GM18507 (cell line): ENCODE measurements around the gene ELF5.

Experiments used
- DNase-seq: peaks from one replicate; pipeline ENCODE4 v3.0.0; 2011; ENCODE audit warnings: low read depth; ENCODE audit not compliant: insufficient read length; ENCODE audit errors: extremely low spot score
- FAIRE-seq: peaks from 2 replicates; lab custom pipeline; 2011; peaks lifted over from hg19 to GRCh38; lab: Jason Lieb, UNC

Gene ELF5

DNA sequence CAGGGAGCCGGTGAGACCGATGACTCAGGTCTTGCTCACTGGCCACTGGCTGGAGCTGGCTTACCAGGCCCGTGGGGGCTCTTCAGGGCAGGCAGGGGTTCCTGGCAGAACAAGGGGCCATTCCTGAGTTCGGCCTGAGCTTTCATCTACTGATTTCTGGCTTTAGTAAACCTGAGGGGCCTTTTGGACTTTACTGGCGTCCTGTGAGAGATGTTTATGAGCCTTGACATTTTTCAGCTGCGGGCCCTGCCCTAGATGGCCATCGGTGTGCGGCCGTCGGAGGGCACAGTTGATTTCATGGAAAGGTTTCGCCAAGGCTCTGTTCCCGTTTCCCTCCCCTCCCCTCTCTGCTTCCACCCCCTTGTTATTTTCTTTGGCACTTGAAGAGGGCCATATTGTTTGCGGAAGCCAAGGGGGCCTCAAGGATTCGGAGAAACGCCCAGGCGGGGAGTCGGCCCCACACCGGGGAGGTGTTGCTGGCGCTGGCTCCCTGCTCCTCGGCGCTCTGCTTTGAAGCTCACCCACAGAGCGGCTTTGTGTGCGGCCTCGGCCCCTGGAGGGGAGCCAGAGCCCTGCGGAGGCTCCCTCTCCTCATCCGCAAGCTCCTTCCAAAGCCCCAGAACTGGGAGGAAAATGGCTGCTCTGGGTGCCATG, 17.7 kb downstream of the ELF5 start:
- DNase-seq (no peak), FAIRE-seq (no peak)

DNA sequence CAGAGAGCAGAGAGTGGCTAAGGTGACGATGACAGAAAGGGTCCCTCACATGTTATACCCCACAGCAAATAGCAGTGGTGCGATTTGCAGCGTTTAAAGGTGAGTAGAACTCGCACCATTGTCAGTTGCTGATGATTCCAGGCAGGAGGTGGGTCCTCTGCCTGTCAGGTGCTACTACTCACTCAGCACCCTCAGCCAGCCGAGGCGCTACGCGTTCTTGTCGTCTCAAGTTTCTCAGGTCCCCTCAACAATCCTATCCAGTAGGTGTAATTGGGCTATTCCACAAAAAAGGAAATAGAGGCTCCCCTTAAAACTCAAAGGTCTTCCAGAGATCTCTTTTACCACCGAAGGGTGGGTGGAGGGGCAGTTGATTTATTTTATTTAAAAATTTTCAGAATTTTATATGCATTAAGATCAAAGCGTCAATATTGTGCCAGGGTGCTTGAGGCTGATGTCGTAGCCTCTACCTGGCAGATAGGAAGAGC, 18.3 kb downstream of the ELF5 start:
- DNase-seq (no peak), FAIRE-seq (no peak)

DNA sequence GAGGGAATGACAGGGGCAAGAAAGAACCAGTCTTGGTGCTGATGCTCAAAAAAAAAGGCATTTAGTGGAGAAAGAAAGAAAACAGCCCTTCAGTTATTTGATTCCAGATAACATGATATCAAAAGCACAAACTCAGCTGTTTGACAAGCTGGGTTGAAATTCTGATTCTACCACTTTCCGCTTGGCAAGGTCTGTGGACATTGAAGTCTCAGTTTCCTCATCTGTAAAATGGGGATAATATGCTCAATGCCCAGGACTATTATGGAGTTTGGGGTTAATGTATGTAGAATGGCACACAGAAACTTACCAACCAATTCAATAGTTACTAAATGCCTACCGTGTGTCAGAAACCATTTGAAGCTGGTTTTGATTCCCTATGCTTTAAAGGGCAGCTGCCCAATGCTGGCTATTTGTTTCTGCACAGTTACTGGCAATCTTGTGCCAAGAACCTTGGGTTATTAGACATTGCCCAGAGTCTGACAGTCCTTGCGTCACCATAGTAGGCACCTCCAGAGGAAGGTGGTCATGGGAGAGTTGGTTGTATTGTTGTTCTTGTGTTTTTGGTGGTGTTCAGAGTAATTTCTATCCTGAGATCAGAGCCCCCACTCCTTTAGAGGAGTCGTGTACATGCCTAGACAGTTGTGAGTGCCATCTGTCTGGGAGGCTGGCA, 19.5 kb downstream of the ELF5 start:
- DNase-seq (no peak), FAIRE-seq (no peak)

DNA sequence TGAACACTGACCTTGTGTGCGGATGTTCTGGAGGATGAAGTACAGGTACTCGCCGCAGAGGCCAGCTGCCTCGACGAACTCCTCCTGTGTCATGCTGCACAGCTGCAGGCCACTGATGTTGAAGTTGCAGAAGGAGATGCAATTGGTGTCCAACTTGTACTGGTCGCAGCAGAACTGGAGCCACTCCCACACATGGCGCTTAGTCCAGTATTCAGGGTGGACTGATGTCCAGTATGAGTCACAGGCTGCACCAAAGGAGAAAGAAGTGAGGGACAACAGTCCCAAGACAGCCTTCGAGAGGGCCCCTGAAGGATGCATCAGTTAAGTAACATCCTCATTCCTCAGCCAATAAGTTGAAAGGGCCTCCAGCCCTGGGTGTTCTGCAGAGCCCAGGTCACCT, 20.1 kb downstream of the ELF5 start:
- DNase-seq (no peak), FAIRE-seq (no peak)

DNA sequence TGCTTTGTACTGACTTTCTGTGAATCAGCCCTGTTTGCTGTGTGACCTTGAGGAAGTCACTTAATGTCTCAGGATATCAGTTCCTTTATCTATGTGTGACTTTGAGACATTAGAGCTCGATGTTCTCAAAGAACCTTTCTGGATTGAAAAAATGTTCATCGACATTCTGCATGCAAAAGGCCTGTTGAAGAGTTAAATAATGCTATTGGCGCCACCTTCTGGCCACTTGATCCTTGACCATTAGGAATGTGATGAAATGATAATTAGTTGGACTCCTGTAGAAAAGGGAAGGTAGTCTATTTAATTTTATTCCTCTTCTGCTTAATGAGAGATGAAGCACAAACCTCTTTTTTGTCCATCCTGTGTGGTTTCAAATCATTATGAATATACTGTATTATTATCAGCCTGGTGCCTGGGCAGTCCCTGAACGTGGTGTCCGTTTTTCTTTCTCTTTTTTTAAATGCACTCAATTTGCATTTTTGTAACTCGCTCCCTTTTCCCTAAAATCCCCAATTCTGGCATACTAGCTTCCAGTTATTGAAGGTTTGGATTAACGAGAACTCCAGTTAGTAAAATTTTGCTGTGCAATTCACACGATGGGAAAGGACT, 20.7 kb downstream of the ELF5 start:
- DNase-seq: peak; percentile 37
- peak; percentile 80 for FAIRE-seq

DNA sequence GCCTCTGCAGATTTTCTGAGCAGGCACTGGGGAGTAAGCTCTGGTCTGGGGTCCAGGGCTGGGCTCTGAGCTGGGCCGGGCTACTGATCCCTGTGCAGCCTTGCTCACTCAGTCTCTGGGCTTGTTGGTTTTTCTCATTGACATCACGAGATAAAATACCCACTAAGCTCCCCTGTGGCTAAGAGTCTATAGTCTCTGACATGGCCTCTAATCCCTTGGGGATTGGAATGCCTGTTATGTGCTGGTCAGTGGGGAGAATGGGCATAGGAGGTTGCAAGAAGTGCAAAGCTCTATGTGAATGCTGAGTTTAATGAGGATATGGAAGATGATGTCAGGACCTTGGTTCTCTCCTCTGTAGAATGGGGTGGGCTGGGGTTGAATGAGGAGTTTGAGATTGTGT, 23.3 kb downstream of the ELF5 start:
- DNase-seq (no peak), FAIRE-seq (no peak)

DNA sequence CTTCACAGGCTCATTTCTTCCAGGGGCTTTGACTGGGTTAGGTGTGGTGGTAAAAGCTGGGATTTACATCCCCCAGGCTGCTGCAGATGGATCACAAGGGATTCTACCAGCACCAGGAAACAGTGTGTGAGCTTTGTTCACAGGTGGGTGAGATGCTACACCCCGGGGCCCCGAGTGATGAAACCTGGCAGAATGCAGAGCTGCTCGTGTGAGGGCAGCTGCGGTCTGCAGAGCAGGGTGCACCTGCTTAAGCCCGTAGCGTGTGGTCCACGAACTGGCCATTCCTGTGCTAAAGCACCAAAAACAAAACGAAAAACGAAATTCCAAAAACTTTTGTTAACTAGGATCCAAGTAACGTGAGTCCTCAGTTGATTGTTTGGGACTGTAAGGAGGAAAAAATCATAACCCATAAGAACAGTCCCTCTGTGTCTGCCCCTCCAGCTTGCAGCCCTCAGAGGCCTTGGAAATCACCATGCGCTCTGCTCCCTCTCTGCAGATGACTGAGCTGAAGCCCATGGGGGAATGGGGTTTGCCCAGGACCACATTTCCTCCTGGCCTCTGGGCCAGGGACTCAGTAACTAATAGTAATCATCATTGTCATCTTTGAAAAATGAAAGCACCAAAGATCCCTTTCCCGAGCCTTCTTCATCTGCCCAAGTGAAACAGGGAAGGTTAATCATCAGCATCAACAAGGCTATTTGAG, 24.6 kb downstream of the ELF5 start:
- FAIRE-seq: no peak
- DNase-seq: no peak

DNA sequence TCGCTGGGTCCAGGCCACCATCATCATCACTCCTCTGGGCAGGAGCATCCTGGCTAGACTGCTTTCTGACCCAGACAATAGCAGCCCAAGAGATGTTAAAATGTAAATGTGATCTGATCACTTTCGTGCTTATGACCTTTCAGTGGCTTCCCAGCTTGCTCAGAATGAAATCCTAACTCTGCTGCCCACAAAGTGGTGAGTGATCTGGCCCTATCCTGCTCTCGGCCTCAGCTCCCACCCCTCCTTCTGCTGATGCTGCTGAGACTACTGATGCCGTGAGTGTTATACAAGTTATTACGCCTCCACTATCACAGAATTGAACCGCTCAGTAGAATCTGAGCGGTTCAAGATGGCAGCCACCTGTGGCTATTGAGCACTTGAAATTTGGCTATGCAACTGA, 26.2 kb downstream of the ELF5 start:
- DNase-seq: no peak
- FAIRE-seq: no peak

DNA sequence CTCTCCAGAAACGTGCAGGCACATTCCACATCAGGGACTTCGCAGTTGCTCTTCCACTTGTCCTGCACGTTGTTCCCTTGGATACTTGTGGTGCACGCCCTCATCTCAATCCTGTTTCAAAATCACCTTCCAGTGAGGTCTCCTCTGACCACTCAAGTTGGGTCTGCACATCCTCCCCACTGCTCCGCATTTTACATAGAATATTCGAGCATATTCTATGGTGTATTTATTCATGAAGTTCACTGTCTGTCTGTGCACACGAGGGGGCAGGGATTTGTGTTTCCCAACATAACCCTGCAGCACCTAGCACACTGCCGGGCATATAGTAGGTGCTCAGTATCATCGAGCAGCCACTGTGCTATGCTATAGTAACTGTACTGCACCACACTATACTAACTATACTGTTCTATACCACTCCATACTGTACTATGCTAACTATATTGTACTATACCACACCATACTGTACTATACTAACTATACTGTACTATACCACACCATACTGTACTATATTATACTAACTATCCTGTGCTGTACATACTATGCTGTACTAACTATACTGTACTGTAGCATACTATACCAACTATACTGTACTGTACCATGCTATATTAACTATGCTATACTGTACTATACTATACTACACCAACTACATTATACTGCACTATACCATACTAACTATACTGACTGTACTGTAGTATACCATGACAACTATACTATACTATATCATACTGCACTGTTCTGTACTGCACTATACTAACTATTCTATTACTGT, 30.3 kb downstream of the ELF5 start:
- no peak for DNase-seq
- FAIRE-seq: no peak

DNA sequence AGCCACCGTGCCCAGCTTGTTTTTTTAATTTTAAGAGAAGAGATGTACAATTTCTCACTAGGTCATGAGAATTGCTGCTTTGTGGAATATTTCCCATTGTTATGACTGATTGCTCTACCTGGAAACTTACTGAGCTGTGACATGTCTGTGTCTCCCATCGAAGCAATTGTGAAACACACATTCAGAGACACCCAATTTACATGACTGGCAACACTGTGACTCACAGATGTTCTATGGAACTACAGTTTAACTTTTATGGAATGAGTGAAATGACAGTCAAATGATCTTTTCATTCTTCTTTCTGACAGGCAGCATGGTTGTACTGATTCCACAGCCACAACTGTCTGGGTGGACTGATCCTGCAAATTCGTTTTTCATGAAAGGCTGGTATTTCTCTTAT, 32.3 kb downstream of the ELF5 start:
- DNase-seq (no peak), FAIRE-seq (no peak)

DNA sequence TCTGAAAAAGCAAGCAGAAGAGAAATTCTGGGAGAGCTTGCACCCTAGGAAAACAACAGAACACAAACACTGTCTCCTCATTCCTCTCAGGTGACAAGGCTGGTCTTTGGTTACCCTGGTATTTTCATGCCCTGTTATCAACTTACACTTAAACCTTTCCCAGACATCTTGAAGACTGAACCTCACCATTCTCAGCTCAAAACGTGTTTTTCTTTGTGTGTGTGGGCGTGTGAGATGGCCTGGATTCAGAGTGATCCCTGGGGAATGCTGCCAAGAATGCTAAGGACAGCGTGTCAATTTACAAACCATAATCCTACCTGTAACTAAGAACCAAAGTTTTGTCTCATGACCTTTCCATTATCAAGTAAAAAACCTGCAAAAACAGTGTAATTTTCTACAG, 33.3 kb downstream of the ELF5 start:
- no peak for DNase-seq
- no peak for FAIRE-seq

DNA sequence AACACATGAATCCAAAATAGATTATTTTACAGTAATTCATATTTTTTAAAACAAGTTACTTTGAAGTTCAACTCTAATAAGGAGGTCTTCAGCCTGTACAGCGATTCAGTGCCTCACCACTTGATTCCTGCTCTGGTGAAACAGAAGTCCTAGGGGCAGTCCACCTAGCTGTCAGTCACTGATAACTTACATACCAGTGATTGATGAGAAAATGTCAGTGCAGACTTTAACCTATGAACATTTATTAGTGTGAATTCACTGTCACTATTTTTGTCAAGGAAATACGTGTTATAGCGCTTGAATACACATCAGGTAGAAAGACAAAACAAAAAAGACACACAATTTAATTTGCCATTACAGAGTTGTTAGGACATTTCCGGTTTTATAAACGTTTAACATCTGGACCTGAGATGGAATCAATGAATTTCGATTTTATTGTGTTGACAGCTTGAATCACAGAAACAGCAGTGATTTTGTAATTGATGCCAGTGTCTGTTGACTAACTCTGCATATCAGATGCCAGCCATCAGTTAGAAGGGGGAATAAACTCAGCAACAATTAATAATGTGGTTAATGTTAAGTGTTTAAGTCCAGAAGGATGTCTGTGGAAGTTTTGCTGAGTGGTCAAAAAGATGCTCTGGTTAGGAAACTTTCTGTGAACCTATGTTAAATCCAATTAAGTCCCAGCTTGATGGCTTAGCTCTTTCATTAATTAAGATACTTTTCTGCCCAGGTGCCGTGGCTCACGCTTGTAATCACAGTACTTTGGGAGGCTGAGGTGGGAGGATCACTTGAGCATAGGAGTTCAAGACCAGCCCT, 34.5 kb downstream of the ELF5 start:
- DNase-seq: no peak
- FAIRE-seq: no peak

DNA sequence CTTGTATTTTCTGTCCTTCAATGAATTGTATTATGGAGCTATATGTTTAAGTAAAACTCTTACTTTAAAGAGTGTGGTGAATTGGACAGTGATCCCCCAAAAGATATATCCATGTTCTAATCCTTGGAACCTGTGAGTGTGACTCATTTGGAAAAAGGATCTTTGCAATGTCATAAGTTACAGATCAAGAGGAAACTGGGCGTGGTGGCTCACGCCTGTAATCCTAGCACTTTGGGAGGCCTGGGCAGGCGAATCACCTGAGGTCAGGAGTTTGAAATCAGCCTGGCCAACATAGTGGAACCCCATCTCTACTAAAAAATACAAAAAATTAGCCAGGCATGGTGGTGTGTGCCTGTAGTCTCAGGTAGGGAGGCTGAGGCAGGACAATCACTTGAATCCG, 36.7 kb downstream of the ELF5 start:
- FAIRE-seq (no peak), DNase-seq (no peak)

DNA sequence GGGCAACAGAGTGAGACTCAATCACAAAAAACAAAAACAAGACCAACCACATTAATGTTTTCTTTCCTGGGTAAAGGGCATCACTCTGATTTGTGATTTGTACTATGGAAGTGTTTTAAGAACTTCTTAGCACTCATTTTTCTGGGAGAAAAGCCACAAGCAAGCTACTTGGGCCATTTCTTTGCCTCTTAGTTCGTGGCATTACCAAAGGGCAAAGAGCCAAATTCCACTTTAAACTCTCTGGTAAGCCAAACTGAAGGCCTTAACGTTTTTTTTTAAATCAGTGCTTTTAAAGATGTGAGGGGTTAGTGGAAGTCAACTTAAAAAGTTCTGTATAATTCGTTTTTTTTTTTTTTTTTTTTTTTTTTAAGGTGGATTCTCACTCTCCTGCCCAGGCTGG, 37.9 kb downstream of the ELF5 start:
- no peak for FAIRE-seq
- DNase-seq: no peak

DNA sequence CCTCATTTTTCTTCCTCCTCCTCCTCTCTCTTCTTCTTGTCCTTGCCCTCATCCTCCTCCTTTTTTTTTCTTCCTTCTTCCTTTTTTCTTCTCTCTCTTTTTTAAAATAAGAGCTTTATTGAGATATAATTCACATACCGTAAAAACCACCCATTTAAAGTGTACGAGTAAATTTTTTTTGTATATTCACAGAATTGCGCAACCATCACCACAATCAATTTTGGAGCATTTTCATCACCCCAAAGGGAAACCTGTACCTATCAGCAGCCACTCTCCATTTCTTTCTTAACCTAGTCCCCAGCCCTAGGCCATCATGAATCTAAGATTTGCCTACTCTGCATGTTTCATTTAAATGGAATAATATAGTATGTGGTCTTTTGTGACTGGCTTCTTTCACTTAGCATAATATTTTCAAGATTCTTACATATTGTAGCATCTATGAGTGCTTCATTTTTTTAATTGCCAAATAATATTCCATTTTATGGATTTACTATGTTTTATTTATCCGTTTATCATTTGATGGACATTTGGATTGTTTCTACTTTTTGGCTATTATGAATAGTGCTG, 39.9 kb downstream of the ELF5 start:
- DNase-seq: no peak
- FAIRE-seq: no peak

DNA sequence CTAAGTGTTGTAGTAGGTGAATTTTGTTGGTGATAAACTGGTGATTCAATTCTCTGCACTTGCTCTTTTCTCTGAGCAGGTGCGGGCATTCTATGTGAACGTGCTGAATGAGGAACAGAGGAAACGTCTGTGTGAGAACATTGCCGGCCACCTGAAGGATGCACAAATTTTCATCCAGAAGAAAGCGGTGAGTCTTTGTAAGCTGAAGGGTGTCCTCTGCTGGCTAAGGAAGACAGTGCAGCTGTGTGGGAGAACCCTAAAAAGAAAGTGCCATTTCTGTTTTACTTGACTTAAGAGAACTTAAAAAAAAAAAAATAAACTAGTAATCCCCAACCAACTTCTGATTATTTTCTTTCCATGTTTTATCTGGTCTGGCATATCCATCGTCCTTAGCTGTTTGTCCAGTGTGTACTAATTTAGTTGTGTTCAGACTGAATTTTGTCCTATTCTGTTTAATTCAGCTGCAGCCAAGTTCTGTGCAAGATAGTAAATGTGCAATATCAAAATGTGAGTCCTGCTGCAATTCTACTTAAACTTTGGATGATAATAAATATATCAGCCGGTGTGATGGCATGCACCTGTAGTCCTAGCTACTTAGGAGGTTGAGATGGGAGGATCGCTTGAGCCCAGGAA, 45.3 kb downstream of the ELF5 start:
- peak; percentile 14 for DNase-seq
- peak; percentile 38 for FAIRE-seq

DNA sequence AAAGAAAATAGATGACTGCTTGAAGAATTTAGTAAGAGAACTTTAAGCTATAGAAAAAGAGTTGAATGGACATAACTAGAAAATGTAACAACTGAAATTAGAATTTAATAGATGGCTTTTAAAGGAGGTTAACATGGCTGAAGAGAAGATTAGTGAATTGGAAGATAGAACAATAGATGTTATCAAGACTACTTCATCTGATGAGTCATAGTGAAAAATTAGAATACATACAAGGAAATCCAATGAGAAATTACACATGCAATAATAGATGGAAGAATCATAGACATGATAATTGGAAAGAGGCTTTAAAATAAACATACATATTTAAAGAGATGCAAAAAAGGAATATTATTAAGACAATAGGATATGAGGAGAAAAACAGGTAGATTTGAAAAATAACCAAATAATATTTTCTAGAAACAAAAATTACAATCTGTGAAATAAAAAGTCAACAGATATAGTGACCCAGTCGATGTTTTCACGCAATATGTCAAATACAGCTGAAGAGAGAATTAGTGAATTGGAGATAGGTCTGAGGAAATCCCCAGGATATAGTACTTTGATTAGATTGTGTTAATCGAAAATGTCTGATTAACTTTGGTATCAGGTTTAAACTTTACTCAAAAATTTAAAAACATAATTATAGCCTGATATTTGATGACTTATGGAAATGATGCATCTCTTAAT, 46.6 kb downstream of the ELF5 start:
- DNase-seq (no peak), FAIRE-seq (no peak)

DNA sequence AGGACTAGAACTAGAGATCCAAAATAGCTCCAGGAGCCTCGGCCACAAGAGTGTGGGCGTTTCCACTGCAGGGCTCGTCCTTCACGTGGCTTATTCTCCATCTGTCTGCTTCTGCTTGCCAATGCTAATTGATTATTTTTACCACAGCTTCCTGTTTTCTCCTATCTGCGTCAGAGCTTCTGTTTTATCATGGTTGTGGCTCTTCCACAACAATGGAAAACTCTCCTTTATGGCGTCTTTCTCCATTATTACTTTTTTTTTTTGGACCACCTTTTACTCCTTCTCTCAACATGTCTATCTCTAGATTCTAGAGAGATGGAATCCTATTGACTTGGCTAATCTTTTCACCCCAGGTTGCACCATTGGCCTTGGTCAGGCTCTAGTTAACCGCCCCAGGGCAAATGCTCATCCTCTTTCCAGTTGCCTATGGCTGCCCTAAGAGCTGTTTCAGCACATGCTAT, 49.0 kb downstream of the ELF5 start:
- FAIRE-seq (no peak), DNase-seq (no peak)
